M059J (cell line): Measurements from ENCODE around the gene CRYBA4. TPM values are rescaled to one million over a fixed set of nuclear protein-coding genes. Genes with fewer than 3 reads are reported as not detected.

Experiments used
- DNase-seq: peaks from one replicate; pipeline ENCODE4 v3.0.0-alpha.2; 2012; ENCODE audit warnings: low read depth
- total RNA-seq: library from RNA; depleted of rRNA; stranded (reverse); fragments of >200 nt; shearing (Covaris generic); gene quantifications from 2 replicates; pipeline ENCODE4 v1.2.3, GENCODE V29; 2014; rRNA removed

The CRYBA4 gene
- not detected in 2 replicates for total RNA-seq

DNA sequence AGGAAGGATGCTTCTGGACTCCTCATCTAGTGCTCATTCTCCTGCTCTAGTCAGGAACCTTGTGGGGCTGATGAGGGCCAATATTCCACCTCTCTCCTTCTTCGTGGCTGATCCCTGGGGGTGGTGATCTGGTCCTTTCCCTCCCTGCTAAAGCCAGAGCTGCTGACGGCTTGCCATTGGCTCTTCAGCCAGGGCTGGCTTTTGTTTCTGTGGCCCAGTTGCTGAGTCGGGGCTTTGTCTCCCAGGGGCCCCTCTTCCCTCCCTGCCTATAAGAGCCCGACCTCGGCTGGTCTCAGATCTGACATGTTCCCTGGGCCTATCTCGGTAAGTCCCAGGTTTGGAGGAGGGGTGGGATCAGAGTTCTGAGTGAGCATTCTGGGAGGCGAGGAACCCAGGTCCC, at the start of gene CRYBA4:
Gene CRYBA4 (plus strand): TSS at position 301 of the 400 bp plus-strand sequence. CDS start 634 bp downstream, outside the sequence.
- DNase-seq: no peak

DNA sequence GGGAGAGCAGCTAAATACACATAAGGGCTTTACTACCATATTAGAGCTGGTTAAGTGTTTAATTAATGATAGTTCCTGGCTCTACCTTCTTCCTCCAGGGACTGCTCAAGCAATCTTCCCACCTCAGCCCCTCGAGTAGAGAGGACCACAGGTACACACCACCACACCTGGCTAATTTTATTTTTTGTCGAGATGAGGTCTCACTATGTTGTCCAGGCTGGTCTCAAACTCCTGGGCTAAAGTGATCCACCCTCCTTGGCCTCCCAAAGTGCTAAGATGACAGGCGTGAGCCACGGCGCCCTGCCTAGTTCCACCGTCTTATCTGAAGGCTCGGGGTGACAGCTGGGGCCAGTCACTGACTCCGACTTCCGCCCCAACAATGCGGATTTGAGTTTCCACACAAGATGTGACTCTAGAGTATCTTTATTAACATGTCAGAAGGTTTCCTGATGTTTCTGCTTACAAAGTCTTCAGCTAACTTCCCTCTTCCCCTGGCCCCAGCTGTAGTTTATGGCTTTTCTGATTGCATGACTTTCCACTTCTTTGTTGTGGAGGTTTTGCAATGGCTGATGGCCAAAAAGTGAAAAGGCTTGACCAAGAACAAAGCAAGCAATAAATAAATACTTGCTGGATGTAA, 48.6 kb upstream of the CRYBA4 start:
- no peak for DNase-seq

DNA sequence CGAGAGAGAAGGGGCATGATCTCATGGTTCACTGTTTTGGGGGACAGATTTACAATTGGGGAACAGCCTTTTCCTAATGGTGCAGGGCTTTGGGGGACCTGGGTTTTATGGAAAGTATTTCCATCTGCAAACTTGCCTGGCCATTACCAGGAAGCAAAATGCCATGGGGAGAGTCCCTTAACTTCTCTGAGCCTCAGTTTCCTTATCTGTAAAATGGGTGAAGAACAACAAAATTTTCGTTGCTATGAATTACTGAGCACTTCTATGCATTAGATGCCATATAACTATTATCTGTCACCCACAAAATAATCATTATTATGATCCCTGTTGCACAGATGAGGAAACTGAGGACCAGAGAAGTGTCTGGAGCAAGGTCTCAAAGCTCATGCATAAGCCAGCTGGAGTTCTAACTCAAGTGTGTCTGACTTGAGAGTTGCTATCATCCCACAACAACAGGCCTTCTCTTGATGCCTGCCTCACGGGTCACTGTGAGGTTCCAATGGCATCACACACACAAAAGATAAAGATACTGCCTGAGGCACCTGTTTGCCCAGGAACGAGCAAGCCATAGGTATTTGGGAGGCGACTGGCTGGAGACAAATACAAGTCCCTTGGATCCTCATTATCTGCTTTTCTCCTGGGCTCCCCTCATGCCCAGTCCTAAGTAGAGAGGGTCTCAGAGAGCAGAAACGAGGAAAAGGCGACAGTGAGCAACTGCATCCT, 47.6 kb upstream of the CRYBA4 start:
- DNase-seq: no peak

DNA sequence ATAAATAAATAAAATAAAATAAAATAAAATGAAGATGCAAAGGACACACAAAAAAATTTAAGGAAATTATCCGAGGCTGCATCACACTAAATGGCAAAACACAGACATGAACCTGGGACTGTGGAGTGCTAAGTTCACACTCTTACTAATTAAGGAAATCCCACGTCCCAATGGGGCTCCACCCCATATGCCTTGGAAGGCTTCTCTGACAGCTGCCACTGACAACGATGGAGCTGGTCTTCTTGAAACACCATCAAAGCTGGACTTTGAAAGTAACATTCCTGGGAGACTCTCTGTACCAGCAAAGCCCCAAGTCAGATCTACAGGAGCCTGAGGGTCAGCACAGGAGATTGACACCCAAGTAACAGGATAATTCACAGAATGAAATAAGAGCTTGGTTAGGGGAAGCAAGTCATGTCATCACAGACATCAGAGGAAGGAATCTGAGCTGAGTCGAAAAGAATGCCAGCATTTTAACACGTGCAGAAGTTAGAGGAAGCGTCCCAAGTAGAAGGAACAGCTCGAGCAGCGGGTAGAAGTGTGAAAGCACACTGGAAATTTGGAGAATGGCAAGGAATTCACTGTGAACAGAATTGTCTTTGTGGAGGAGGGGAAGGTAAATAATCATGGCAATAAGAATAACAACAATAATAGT, 45.6 kb upstream of the CRYBA4 start:
- DNase-seq: no peak

DNA sequence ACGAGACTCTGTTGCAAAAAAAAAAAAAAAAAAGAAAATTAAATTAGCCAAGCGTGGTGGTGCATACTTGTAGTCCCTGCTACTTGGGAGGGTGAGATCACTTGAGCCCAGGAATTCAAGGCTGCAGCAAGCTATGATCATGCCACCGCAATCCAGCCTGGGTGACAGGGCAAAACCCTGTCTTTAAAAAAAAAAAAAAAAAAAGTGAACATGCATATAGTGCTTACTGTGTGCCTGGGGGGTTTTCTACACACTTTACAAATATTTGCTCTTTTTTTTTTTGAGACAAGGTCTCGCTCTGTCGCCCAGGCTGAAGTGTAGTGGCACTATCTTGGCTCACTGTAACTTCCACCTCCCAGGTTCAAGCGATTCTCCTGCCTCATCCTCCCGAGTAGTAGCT, 44.7 kb upstream of the CRYBA4 start:
- no peak for DNase-seq

DNA sequence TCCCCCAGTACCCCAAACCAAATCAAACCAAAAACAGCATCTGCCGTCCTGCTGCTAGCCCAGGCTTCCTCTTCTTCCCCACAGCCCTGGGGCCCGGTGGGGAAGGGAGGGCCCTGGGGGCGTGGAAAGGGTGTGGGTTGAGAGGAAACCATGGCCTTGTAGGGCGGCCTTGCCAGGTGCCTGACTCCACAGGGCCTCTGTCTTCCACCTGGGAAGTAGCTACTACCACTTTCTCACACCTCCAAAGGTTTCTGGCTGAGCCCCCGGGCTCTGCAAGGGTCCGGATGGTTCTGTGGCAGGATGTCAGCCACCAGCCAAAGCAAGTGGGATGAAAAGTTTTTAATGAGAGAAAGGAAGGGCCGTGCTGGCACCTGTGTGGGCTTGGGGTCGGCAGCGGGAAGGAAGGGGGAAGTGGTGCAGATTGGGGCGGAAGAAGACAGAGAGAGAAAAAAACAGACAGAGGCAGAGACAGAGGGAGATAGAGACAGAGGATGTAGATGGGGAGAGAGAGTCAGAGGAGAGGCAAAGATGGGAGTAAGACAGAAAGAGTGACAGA, 42.4 kb upstream of the CRYBA4 start:
- DNase-seq: no peak

DNA sequence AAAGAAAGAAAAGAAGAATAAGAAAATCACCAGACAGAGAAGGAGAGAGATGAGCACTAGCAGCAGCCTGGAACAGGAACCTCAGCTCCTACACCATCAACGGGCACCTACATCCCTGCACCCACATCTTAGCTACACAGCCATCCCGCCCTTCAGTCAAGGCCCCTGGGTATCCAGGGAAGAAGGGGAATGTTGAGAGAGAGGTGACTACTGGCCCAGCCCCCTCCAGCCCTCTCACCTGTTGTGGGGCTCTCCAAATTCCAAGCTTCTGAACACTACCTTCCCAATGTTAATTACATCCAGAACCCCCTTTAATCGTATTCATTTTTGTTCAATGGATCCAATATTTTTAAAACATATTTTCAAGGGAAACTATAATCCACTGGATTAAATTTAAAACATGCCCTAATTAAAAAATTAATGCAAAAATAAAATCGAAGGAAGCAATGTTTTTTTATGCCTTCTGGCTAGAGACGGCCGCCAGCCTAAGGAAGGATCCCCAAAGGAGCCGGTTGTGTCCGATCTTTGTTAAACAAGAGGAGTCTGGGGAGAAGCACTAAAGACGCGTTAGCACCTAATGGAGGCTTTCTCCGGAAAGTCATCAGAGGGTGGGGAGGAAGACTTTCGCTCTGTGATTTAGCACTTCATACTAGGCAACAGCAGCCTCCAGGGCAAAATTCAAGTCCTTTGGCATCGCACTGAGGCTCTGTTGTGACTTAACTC, 41.4 kb upstream of the CRYBA4 start:
- DNase-seq: no peak

DNA sequence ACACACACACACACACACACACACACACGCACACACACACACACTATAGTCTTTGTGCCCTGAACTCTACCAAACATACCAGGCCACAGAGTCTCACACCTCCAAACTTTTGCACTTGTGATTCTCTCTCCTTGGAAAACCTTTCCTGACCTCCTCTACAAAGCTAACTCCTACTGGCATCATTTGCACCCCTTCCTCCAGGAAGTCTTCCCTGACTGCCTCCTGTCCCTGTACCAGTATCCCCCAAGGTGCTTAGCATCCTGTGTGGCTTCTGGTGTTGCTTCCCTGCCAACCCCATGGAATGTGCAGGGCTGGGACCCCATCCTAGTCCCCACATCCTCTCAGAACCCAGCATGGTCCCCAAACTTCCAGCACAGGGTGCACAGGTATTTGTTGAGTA, 40.7 kb upstream of the CRYBA4 start:
- DNase-seq: no peak

DNA sequence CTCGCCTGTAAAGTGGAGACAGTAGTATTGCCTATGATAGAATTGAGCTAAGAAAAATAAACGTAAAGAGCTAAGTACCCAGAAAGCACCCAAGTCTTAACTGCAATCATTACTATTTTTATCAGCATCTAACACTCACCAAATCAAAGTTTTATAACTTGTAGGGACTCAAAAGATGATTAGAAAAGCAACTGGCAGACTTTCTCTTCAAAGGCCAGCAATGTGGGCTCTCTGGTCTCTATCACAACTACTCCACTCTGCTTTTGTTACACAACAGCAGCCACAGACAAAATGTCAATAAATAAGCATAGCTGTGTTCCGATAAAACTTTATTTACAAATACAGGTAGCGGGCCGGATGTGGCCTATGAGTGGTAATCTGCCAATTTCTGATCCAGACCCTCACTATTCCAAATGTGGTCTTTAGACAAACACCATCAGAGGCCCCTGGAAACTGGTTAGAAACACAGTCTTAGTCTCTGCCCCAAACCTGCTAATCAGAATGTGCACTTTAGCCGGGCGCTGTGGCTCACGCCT, 40.1 kb upstream of the CRYBA4 start:
- no peak for DNase-seq

DNA sequence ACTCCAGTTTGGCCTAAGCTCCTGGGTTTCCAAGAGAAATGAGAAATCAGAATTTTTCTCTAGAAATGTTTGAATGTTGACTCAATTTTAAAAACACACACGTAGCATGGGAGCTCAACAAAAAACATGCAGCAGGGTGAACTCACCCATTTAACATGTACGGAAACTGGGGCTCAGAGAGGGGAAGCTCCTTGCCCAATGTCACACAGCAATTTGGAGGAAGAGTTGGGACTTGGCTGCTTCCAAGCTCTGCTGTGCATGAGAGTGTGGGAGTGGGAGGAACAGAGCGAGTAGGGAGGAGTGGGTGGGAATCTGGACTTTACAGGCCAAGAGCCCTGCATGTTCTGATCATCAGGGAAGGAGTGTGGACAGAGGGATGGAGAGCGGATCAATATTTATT, 37.8 kb upstream of the CRYBA4 start:
- no peak for DNase-seq

DNA sequence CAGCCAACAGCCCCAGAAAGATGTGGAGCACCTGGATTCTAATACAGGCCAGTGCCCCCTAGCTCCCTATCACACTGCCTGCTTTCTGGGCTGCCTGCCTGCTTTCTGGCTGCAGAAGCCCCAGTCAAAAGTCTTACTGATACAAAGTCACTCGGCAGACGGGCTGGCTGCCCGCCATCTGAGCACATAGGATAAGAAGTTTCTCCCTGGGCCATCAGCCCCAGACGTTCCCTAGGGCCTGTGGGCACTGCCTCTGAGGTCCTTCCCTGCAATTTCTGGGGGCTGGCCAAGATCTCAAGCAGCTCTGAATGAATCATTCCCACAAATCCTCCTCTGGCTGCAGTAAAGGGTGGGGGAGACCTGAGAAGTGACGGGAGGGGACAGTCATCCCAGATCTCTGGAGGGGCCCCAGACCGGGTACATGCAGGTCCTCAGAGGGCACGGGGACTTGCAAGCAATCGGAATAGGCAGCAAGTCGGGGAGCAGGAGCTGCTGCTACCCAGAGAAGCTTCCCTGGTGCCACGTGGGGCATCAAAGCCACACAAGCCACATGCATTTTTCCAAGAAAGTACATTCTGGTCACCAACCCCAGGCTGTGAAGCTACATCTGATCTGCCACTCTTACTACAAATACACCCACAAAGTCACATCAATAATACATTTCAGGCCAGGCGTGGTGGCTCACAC, 36.5 kb upstream of the CRYBA4 start:
- peak; percentile 98 for DNase-seq

DNA sequence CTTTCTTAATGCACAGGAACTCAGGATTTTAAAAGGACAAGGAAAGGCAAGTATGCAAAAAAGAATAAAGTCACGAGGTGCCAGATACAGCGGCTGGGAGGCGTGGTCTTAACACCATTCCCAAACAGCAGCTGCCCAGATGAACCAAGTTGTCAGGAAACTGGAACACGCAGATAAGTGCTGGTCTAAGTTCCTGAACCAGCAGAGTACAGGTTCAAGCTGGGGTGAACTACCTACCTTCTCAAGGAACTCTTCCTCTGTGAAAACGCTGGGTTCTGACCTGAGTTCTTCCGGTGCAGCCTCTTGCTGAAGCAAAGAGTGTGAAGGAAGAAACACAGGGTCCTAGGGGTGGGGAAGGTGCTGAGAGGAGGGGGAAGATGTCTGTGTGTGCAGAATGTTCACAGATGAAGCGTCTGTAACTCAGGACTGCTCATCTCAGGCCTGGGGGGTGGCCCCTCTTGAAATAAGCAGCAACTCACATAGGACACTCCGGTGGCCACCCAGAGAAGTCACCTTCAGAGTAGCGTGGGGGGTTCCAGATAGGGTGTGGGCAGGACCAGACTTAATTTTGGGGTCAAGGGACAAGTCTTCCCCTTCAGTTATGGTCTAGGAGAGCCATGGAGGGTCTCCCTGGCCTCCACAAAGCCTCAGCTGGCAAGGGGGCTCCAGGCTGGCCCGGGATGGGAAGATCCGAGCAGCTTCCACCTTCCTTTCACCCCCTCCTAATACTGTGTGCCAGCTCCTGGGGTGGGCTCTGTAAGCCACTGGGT, 35.0 kb upstream of the CRYBA4 start:
- DNase-seq: no peak

DNA sequence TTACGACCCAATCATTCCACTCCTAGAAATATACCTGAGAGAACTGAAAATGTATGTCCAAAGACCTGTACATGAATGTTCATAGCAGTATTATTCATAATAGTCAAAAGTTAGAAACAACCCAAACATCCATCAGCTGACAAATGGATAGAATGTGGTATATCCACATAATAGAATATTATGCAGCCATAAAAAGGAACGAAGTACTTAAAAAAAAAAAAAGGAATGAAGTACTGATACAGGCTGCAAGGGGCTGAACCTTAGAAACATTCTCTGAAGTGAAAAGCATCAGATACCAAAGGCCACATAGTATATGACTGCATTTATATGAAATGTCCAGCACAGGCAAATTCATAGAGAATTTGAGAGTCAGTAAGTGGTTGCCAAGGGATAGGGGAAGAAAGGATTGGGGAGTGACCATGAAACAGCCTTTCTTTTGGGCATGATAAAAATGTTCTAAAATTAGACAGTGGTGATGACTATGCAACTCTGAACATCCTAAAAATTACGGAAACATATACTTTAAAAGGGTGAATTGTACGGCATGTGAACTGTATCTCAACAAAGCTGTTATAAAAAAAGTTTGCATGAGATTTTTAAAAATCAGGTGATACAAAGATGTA, 33.7 kb upstream of the CRYBA4 start:
- DNase-seq: no peak

DNA sequence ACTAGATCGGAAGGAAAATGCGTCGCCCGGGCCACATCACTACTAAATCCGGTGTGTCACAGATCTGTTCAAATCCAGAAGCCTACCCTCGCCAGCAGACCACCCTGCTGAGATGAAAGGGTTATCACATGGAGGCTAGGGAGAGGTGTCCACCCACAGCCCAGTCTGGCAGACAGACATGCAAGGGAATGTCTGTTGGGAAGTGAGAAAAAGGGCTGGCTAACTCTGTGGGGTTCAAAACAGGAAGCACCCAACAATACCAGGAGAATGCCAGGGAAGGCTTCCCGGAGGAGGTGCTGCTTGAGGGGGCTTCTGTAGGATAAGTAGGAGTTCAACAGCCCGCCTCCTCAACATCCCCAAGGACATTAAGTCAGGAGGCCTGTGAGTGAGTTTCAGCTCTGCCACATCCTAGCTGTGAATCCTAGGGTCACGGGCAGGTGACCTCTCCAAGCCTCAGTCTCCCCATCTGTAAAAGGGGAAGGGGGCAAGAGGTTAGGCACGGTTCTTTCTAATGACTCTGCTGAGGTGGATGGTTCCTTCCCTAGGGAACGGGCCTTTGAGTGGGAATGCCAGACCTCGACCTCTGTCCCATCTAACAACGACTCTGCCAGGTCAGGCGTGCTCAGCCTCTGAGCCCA, 32.9 kb upstream of the CRYBA4 start:
- no peak for DNase-seq

DNA sequence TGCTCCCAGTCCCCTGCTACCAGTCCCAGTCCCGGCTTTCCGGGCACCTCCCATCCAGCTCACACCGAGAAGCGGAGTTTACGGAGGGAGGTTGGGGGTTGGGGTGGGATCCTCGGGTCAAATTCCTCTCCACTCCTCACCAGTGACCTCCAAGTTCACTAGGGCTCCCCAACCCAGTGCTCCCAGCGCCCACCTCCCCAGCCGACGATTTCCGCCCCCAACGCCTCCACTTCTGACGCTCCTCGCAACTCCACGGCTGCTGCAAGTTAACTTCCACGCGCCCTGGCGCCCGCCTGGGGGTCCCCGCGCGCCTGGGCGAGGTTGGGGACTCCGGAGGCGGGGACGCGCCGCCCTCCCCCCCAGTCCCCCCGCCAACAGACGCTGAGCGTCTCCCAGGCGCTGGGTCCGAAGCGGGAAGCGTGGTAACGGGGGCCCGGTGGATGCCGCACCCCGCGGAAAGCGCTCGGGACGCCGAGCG, 32.4 kb upstream of the CRYBA4 start:
- peak; percentile 38 for DNase-seq

DNA sequence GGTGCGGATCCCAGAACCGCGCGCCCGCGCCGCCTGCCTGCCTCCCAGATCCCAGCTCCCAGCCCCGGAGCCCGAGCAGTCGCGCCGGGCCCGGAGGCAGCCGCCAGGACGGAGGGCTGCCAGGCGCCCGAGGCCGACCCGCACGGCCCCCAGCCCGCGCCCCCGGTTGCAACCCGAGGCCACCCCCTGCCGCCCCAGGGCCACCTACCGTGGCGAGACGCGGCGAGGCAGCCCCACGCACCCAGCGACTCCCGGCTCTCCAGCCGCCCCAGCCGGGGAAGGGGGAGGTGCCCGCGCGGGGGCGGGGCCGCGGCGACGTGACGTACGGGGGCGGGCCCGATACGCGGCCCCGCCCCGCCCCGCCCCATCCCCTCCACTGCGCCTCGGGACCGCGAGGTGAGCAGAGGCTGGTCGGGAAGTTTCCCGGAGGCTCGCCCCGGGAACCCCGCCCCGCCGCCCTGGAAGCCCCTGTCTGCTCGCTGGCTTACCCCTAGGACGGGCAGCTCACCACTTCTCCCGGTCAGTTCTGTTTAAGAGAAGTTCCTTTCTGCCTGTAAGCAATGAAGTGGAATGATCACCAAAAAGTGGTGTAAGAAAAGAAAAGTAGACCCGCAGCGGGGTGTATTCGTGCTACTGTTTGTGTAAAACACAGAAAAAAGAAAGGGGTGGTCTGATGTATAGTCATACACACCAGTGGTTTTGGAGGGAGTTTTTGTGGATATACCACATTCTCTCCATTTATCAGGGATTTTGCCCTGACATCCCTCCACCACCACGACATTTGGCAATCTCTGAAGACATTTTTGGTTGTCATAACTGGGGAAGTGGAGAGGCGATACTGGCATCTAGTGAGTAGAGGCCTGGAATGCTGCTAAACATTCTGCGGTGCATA, 31.7 kb upstream of the CRYBA4 start, which contains the start of gene TPST2:
Gene TPST2 (minus strand): TSS at position 288 of the 892 bp plus-strand sequence. CDS start 48,502 bp downstream, outside the sequence.
- DNase-seq: peak; percentile 61

DNA sequence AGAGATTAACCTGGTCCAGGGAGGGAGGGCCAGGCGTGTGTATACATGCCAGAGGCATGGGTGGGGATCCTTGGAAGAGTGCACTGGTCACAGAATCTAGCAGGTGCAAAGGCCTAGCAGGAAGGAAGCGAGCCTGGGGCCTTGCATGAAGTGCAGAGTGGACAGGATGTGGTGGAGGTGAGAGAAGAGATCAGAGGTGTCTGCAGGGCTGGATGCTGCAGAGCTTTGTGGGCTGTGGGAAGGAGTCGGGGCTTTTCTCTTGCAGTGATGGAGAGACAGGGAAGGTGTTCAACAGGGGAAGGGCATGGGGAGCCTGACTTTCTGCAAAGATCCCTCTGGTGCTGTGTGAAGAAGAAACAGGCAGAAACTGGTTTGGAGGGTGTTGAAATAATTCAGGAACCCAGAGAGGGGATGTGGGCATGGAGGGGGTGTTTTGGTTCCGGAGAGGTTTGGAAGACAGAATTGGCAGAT, 29.3 kb upstream of the CRYBA4 start:
- no peak for DNase-seq

DNA sequence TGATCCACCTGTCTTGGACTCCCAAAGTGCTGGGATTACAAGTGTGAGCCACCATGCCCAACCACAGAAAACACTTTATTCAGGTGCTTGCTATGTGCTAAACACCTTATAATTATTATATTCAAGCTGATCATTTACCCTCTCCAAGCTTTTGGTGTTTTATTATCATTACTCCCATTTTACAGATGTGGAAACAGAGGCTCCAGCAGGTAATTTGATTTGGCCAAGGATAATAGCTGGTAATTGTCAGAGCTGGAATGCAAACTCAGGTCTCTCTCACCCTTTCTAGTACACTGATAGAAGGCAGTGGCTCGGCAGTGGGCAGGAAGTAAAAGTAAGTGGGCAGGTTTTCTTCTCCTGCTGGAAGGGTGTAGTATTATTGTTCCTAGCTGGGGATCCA, 28.0 kb upstream of the CRYBA4 start:
- no peak for DNase-seq
